Activated gamma-delta T cell treated with Interleukin-2 at 50 U/mL for 16 hours (primary cell): ENCODE results near the gene BCL11B.
A peak's percentile ranks its signal among the peaks of the same experiment; 100 is the strongest.

Experiments
- DNase-seq: peaks from one replicate; pipeline ENCODE4 v3.0.0-alpha.2; 2020

The BCL11B gene

DNA sequence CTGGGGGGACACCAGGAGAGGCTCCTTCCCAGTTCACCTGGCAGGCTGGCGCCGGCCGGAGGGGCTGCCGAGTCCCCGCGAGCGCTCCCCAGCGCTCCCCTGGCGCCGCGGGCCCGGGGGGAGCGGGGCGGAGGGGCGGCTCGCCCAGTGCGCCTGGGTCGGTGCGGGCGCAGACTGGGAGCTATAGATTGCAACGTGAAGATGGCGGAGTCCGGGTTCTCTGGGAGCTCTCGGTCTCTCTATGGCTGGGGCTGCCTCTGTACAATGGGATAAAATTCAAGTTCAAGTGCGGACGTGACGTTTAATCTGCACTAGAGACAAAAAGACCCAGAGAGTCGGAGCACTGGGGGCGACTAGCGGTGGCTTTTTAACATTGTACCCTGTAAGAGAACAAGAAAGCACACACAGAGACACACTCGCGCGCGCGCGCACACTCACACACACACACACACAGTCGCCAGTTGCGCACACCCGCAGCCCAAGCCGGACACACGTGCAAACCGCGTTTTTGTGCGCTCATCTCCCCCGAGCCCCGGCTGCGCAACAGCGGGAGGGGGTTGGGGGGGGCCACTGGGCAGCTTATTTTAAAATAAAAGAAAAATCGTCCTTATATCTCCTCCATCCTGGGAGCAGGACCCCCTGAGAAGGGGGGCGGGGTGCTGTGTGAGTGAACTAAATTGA lies at the start of gene BCL11B:
Gene BCL11B (minus strand): TSS at position 247 of the 681 bp plus-strand sequence. CDS start 979 bp downstream, outside the sequence.
- peak; percentile 86 for DNase-seq

DNA sequence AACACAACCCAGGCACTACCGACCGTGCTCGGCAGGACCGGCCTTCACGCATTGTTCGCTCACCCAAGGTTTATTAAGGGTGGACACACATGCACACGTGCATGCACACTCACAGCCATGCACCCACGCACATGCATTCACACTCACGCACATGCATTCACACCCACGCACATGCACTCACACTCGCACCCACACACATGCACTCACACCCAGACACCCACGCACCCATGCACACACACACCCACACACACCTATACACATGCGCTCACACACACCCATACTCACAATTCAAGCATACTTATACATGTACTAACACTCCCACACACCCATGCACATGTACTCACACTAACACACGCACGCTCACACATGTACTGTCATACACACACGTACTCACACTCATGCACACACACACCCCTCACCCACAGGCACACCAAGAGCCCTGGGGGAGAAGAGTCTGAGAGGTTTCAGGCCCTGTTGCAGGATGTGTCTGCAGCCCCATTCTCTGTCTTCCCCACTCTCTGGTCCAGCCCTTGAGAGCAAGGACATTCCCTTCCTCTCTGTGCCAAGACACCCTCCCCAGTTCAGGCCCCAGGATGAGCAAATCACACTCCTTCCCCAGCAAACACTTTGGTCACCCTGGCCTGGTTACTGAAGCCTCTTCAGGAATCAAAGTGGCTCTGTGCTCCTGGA lies 49.4 kb upstream of the BCL11B start:
- no peak for DNase-seq

GRCh38 chr14:99320621-99321235 lies 48.7 kb upstream of the BCL11B start:
- no peak for DNase-seq

- peak; percentile 68 for DNase-seq
Measured at GRCh38 chr14:99320105-99320572, 48.1 kb upstream of the BCL11B start.

DNA sequence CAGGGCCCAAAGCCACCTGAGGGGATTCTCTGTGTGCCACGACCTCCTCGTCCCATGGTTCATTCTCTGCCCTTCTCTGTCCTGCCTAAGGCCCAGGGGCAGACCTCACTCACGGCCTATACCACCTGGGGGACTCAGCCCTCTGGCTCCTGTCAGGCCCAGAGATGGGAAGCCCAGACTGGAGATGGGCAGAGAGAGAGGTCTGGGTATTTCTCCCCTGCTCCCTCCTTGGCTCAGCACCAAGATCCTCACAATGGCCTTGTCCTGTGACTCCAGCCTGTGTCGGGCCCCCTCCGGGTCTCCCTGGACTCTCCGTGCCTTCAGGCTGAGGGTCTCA lies 46.9 kb upstream of the BCL11B start:
- no peak for DNase-seq

- no peak for DNase-seq
Measured at GRCh38 chr14:99318091-99318958, 46.3 kb upstream of the BCL11B start.

- DNase-seq, result no peak
Measured at GRCh38 chr14:99317231-99318090, 45.5 kb upstream of the BCL11B start.

DNA sequence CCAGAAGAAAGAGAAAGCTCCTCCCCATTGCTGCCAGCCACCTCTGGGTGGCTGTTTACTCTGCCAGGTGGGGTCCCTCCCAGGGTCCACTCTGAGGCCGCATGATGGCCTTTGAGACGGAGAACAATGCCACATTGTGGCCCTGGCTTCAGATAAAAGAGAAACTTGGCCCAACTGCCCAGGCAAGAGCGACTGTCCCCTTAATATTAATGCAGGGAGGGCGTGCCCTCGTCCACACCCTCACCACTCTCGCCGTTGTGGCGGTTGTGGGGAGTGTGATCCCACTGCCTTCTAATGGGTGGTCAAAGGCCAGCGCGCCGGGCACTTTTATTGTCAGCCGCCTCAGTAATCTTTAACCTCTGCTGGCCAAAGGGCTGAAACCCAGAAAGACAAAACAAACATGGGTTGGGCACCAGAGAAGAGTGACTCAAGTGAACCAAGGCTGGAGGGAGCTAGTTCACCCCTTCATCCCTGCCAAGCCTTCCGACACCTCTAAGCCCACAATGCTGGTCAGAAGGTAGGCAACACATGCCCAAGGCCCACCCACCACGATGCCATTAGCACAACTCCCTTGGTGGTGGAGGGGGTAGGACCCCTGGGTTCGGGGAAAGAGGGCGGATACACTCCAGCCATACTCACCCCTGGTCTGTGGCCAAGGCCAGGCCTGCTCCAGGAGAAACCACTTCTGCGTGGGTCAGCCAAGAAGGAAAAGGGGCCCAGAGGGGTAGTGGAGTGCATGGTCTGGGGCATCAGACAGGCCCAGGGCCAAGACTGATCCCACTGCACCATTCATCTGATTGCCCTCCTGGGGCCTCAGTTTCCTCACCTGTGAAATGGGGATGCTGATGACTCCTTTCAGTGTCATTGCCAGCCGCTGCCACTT lies 44.5 kb upstream of the BCL11B start:
- DNase-seq, result no peak

GRCh38 chr14:99315197-99315596 lies 43.2 kb upstream of the BCL11B start:
- no peak for DNase-seq

GRCh38 chr14:99314623-99315022 lies 42.6 kb upstream of the BCL11B start:
- DNase-seq, result no peak

- DNase-seq, result no peak
Measured at GRCh38 chr14:99313234-99313633, 41.2 kb upstream of the BCL11B start.

- no peak for DNase-seq
Measured at GRCh38 chr14:99312106-99312505, 40.1 kb upstream of the BCL11B start.

DNA sequence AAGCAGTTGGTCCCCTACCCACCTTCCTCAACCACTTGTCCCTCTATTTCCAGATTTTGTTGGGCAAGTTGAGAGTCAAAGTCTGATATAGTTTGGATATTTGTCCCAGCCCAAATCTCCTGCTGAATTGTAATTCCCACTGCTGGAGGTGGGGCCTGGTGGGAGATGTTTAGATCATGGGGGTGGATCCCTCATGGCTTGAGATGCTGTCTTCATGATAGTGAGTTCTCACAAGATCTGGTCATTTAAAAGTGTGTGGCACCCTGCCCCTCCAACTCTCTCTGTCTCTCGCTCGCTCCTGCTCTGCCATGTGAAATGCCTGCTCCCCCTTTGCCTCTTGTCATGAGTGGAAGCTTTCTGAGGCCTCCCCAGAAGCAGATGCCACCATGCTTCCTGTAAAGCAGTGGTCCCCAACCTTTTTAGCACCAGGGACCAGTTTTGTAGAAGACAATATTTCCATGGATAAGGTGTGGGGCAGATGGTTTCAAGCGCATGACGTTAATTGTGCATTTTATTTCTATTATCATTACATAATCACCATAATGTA lies 37.3 kb upstream of the BCL11B start:
- no peak for DNase-seq

DNA sequence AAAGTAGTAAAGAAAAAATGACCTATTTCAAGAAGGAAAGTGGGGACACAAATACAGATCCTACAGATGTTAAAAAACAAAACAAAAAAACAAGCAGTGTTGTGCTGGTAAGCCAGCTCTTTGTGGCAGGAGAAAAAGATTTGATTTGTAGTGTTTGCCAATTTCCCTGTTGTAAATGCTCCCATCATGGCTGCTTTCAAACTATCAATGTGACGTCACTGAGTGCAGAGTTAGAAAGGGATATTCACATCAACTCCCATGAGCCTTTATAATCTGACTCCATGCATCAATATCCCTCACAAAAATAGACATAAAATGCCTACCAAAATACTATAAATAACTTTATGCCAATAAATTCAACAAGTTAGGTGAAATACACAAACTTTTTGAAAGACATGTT lies 32.2 kb upstream of the BCL11B start:
- DNase-seq, result no peak

- no peak for DNase-seq
Measured at GRCh38 chr14:99300190-99300589, 28.2 kb upstream of the BCL11B start.

DNA sequence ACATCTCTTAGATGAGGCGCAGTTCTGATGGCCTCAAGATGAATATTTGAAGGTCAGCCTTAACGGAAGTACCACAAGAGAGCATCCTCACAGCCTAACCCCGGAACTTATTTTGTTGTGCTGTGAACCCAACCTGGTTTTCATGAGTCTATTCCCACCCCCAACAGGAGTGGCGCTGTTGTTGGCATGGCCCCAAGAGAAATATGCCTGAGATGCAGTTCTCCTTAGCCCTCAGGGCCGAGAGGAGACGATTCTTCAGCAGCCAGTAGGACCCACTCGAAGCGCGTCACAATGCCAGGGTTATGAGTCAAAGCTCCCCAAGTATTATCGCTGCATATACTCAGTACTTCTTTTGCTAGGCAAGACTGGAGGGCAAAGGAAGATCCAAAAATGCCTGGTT lies 24.5 kb upstream of the BCL11B start:
- DNase-seq, result no peak

DNA sequence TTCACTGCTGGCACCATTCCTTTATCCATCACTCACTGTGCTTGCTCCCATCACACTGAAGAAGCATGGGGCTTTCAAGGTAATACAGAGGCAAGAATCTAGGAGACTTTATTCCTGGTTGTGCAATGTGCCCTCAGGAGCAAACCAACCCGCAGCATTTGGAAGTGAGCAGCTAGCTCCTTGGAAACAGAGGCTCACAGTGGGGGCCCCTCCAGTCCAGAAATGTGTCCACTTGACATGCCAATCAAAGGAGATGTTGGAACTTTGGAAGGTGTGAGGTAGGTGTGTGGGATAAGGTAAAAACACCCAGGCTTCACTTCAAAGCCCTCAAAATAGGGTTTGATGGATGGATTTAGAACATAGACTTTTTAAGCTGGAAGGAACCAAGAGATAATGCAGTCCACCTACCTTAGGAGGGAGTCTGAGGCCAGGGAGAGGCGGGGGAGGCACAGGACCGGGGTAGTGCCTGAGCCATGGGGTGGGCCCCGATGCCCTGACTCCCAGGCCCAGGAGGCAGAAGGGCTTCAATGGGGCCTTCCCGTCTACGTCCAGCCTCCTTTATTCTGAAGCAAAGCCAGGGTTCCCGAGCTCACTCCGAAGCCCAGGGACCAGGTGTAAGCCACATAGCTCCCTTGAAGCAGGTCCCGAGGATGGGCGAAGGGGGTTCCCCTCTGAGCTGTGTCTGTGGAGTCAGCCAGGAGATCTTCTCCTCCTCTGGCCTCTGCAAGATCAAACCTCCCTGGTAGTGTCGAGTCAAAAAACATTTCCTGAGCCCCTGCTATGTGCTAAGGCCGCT lies 17.6 kb upstream of the BCL11B start:
- DNase-seq, result no peak

DNA sequence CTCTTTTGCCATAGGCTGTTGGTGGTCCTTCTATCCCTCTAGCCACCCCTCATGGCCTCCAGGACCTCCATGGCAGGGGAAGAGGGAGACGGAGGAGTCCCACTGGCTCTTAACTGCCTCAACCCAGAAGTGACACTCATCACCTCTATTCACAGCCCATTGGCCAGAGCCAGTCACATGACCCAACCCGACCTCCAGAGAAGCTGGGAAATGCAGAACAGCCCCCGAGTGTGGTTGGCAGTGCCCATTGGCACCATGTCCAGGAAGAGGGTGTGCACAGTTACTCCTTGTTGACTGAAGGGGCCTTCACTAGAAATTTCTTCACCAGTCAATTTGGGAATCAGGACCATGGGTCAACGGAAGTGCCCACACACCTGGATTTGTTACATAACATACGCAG lies 17.0 kb upstream of the BCL11B start:
- DNase-seq, result no peak

DNA sequence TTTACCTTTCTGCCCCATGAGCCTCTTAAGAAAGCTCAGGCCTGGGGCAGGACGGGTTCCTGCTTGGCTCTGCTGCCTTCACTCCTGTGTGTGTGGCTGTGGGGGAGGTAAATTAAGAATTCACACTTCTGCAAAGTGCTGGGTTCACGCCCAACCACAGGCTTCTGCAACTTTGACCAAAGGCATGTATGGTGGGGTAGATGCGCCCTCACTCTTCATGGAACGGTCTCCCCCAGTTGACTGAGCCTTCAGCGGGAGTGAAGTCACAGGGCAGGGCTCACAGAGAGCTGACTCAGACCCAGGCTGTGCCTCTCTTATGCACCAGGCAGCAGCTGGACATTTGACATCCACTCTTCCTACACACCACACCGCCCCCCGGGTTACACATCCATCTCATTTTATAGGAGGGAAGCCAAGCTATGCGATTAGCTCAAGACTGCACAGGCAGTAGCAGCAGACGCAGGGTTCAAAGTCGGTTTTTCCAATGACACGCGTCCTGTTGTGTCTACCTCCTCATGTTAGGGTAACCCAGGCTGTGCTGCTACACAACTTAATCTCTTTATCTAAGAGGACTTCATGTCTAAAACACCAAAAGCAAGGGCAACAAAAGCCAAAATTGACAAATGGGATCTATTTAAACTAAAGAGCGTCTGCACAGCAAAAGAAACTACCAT lies 15.4 kb upstream of the BCL11B start:
- DNase-seq, result peak; percentile 53
